ENCODE data around the gene TBX21.

- TF ChIP-seq SUZ12 (IDR thresholded peaks at IDR 0.05; ENCODE audit: extremely low read depth, insufficient read depth, insufficient read length) (no peak), YY1 (IDR thresholded peaks at IDR 0.05; ENCODE audit: insufficient read depth, insufficient read length) (no peak), ZNF274 (IDR thresholded peaks at IDR 0.05; ENCODE audit: low read depth, low read length) (no peak)
Observed at GRCh38 chr17:47709594-47709993, 23.4 kb upstream of the TBX21 start.

All from NT2/D1 (cell line).